GM19043 (cell line): Measurements from ENCODE around the gene NAA35.
"Not testable (repeated sequence)": the region's sequence is repeated elsewhere in the genome, so short reads cannot be mapped to it uniquely, and the experiment has no call there.

Source experiments
- ATAC-seq: cut with Tn5 transposase; IDR thresholded peaks from one replicate; pipeline ENCODE4 v1.9.1; 2021; ENCODE audit warnings: low read depth; ENCODE audit not compliant: unreplicated experiment

The NAA35 gene

GRCh38 chr9:85943757-85944430 is 2.9 kb downstream of the NAA35 start:
- ATAC-seq = no peak

- no peak for ATAC-seq
Observed at GRCh38 chr9:85944672-85945071, 3.7 kb downstream of the NAA35 start.

GRCh38 chr9:85949586-85950335 is 8.8 kb downstream of the NAA35 start:
- no peak for ATAC-seq

- ATAC-seq = no peak
Observed at GRCh38 chr9:85959955-85960354, 19.0 kb downstream of the NAA35 start.

- no peak for ATAC-seq
Observed at GRCh38 chr9:85960688-85961093, 19.7 kb downstream of the NAA35 start.

- ATAC-seq = no peak
Observed at GRCh38 chr9:85964526-85964925, 23.6 kb downstream of the NAA35 start.

- no peak for ATAC-seq
Observed at GRCh38 chr9:85964949-85965348, 24.0 kb downstream of the NAA35 start.

- no peak for ATAC-seq
Observed at GRCh38 chr9:85969727-85970126, 28.8 kb downstream of the NAA35 start.

- no peak for ATAC-seq
Observed at GRCh38 chr9:85971731-85972130, 30.8 kb downstream of the NAA35 start.

GRCh38 chr9:85973238-85973637 is 32.3 kb downstream of the NAA35 start:
- ATAC-seq = no peak

GRCh38 chr9:85974055-85974547 is 33.2 kb downstream of the NAA35 start:
- ATAC-seq = not testable (repeated sequence)

GRCh38 chr9:85978496-85978895 is 37.5 kb downstream of the NAA35 start:
- ATAC-seq = no peak

GRCh38 chr9:85981369-85981768 is 40.4 kb downstream of the NAA35 start:
- no peak for ATAC-seq

GRCh38 chr9:85984457-85984856 is 43.5 kb downstream of the NAA35 start:
- ATAC-seq = no peak

GRCh38 chr9:85987236-85987635 is 46.3 kb downstream of the NAA35 start:
- no peak for ATAC-seq

GRCh38 chr9:85994191-85994590 is 53.2 kb downstream of the NAA35 start:
- no peak for ATAC-seq

- ATAC-seq = no peak
Observed at GRCh38 chr9:85995097-85995496, 54.2 kb downstream of the NAA35 start.

GRCh38 chr9:85995599-85995998 is 54.7 kb downstream of the NAA35 start:
- no peak for ATAC-seq

- no peak for ATAC-seq
Observed at GRCh38 chr9:86005253-86005775, 64.4 kb downstream of the NAA35 start.

- ATAC-seq = no peak
Observed at GRCh38 chr9:86009133-86009532, 68.2 kb downstream of the NAA35 start.

GRCh38 chr9:86020731-86021130 is 79.8 kb downstream of the NAA35 start:
- no peak for ATAC-seq

GRCh38 chr9:86021166-86021565 is 80.2 kb downstream of the NAA35 start:
- ATAC-seq = no peak
